Astrocyte (in vitro differentiated cells and primary cell): Measurements from ENCODE around the gene PRKAR2A. TPM values are rescaled to one million over a fixed set of nuclear protein-coding genes. Genes with fewer than 3 reads are reported as not detected.

Source experiments
- DNase-seq: peaks from one replicate; pipeline ENCODE4 v3.0.0-alpha.2; 2010; ENCODE audit warnings: low read depth
- FAIRE-seq: peaks from 2 replicates; lab custom pipeline; 2011; peaks lifted over from hg19 to GRCh38; lab: Jason Lieb, UNC
- H2AFZ ChIP-seq: 2 replicates; pipeline ENCODE4 v1.6.0; 2012; ENCODE audit warnings: low read depth, low read length, inconsistent platforms
- H3K27ac ChIP-seq: 2 replicates; pipeline ENCODE4 v1.5.1; 2011; ENCODE audit warnings: low read depth, low read length, inconsistent platforms
- H3K27me3 ChIP-seq: 2 replicates; pipeline ENCODE4 v1.6.0; 2011; ENCODE audit warnings: low read length, inconsistent platforms; ENCODE audit not compliant: insufficient read depth
- H3K36me3 ChIP-seq: 2 replicates; pipeline ENCODE4 v1.5.1; 2011; ENCODE audit warnings: low read length, inconsistent platforms; ENCODE audit not compliant: insufficient read depth
- H3K4me1 ChIP-seq: 2 replicates; pipeline ENCODE4 v1.5.1; 2011; ENCODE audit warnings: low read length, inconsistent platforms; ENCODE audit not compliant: insufficient read depth
- H3K4me2 ChIP-seq: 2 replicates; pipeline ENCODE4 v1.6.0; 2012; ENCODE audit warnings: low read length, inconsistent platforms
- H3K4me3 ChIP-seq: 2 replicates; pipeline ENCODE4 v1.5.1; 2011; ENCODE audit warnings: low read depth, mild to moderate bottlenecking, low read length, inconsistent platforms; ENCODE audit not compliant: insufficient read depth
- H3K79me2 ChIP-seq: 2 replicates; pipeline ENCODE4 v1.6.0; 2012; ENCODE audit warnings: mild to moderate bottlenecking, low read length, inconsistent platforms; ENCODE audit not compliant: insufficient read depth
- H3K9ac ChIP-seq: 2 replicates; pipeline ENCODE4 v1.6.0; 2012; ENCODE audit warnings: mild to moderate bottlenecking, low read length, inconsistent platforms
- H3K9me3 ChIP-seq: 2 replicates; pipeline ENCODE4 v1.5.1; 2012; ENCODE audit warnings: low read depth, mild to moderate bottlenecking, low read length, inconsistent platforms; ENCODE audit not compliant: insufficient read depth
- H4K20me1 ChIP-seq: 2 replicates; pipeline ENCODE4 v1.6.0; 2012; ENCODE audit warnings: low read length, inconsistent platforms; ENCODE audit not compliant: insufficient read depth
- H3K27ac Mint-ChIP-seq: one replicate; pipeline ENCODE4 v1.8.0; 2021; ENCODE audit warnings: mild to moderate bottlenecking, mixed read lengths; ENCODE audit not compliant: unreplicated experiment
- H3K27me3 Mint-ChIP-seq: one replicate; pipeline ENCODE4 v1.8.0; 2021; ENCODE audit warnings: low read depth, mixed read lengths; ENCODE audit not compliant: unreplicated experiment
- H3K36me3 Mint-ChIP-seq: one replicate; pipeline ENCODE4 v1.8.0; 2021; ENCODE audit warnings: low read depth, mixed read lengths; ENCODE audit not compliant: unreplicated experiment
- H3K4me1 Mint-ChIP-seq: one replicate; pipeline ENCODE4 v1.8.0; 2021; ENCODE audit warnings: low read depth, mixed read lengths; ENCODE audit not compliant: unreplicated experiment
- H3K4me3 Mint-ChIP-seq: one replicate; pipeline ENCODE4 v1.8.0; 2021; ENCODE audit warnings: mild to moderate bottlenecking, moderate library complexity, mixed read lengths; ENCODE audit not compliant: unreplicated experiment
- H3K9me3 Mint-ChIP-seq: one replicate; pipeline ENCODE4 v1.8.0; 2021; ENCODE audit warnings: mild to moderate bottlenecking, mixed read lengths; ENCODE audit not compliant: unreplicated experiment
- CTCF ChIP-seq: IDR thresholded peaks from 2 replicates; pipeline ENCODE4 v1.5.1; 2011; ENCODE audit warnings: low read depth, mild to moderate bottlenecking, inconsistent platforms, low read length, moderate library complexity; ENCODE audit not compliant: insufficient read depth
- EZH2 ChIP-seq: IDR thresholded peaks from 2 replicates; pipeline ENCODE4 v1.6.1; 2012; ENCODE audit warnings: mild to moderate bottlenecking, low read length, inconsistent platforms; ENCODE audit not compliant: insufficient read depth
- total RNA-seq: library from RNA; stranded (reverse); gene quantifications from 2 replicates; pipeline ENCODE4 v1.2.1, GENCODE V29; 2021

Gene PRKAR2A
- total RNA-seq, 1 donor from 2014 or later, result 52.5 TPM

- Mint-ChIP-seq H3K4me1 (no peaks in the 10 kb centered on the region), H3K9me3 (no peaks in the 10 kb centered on the region), H3K4me3 (no peak overlapping the region), H3K36me3 (peaks cover 14% of the 10 kb centered on the region), H3K27ac (no peak overlapping the region), H3K27me3 (no peaks in the 10 kb centered on the region)
- Histone ChIP-seq H3K27ac (no peak overlapping the region), H3K9ac (no peak overlapping the region), H3K4me2 (no peak overlapping the region), H3K79me2 (no peaks in the 10 kb centered on the region), H3K27me3 (no peaks in the 10 kb centered on the region), H3K36me3 (no peaks in the 10 kb centered on the region), H3K4me1 (no peaks in the 10 kb centered on the region), H4K20me1 (no peaks in the 10 kb centered on the region), H3K4me3 (no peak overlapping the region), H2AFZ (no peak overlapping the region), H3K9me3 (no peaks in the 10 kb centered on the region)
- DNase-seq (no peak), FAIRE-seq (no peak)
- no peak for TF ChIP-seq CTCF
Observed at GRCh38 chr3:48855681-48856447, 8.2 kb upstream of the PRKAR2A start.

GRCh38 chr3:48852151-48852550 is 4.5 kb upstream of the PRKAR2A start:
- Histone ChIP-seq H3K4me1 (peaks cover 4% of the 10 kb centered on the region), H3K27me3 (no peaks in the 10 kb centered on the region), H3K4me2 (no peak overlapping the region), H3K27ac (no peak overlapping the region), H3K9me3 (no peaks in the 10 kb centered on the region), H3K79me2 (peaks cover 1% of the 10 kb centered on the region), H3K9ac (no peak overlapping the region), H2AFZ (no peak overlapping the region), H3K4me3 (no peak overlapping the region), H3K36me3 (no peaks in the 10 kb centered on the region), H4K20me1 (no peaks in the 10 kb centered on the region)
- Mint-ChIP-seq H3K4me1 (no peaks in the 10 kb centered on the region), H3K36me3 (peaks cover 6% of the 10 kb centered on the region), H3K27ac (no peak overlapping the region), H3K4me3 (no peak overlapping the region), H3K9me3 (no peaks in the 10 kb centered on the region), H3K27me3 (no peaks in the 10 kb centered on the region)
- no peak for FAIRE-seq
- no peak for DNase-seq
- TF ChIP-seq EZH2 (no peak), CTCF (no peak)

GRCh38 chr3:48851407-48851806 is 3.7 kb upstream of the PRKAR2A start:
- no peak overlapping the region for H3K27ac ChIP-seq
- H3K4me1 ChIP-seq, result peaks cover 4% of the 10 kb centered on the region
- TF ChIP-seq EZH2, result no peak
- no peak for TF ChIP-seq CTCF
- no peak overlapping the region for H2AFZ ChIP-seq
- no peaks in the 10 kb centered on the region for H3K36me3 ChIP-seq
- H3K9ac ChIP-seq, result no peak overlapping the region
- Mint-ChIP-seq H3K27ac (peak overlapping the region; percentile 58), H3K4me1 (peaks cover 2% of the 10 kb centered on the region), H3K27me3 (no peaks in the 10 kb centered on the region), H3K36me3 (peaks cover 6% of the 10 kb centered on the region), H3K4me3 (no peak overlapping the region), H3K9me3 (no peaks in the 10 kb centered on the region)
- FAIRE-seq (no peak), DNase-seq (peak; percentile 24)
- no peaks in the 10 kb centered on the region for H3K27me3 ChIP-seq
- H4K20me1 ChIP-seq, result peaks cover 6% of the 10 kb centered on the region
- H3K79me2 ChIP-seq, result peaks cover 9% of the 10 kb centered on the region
- H3K4me3 ChIP-seq, result no peak overlapping the region
- H3K9me3 ChIP-seq, result no peaks in the 10 kb centered on the region
- H3K4me2 ChIP-seq, result no peak overlapping the region
